ENCODE results near the gene MPP2. TPM values are rescaled to one million over a fixed set of nuclear protein-coding genes. Genes with fewer than 3 reads are reported as not detected.
A peak's percentile ranks its signal among the peaks of the same experiment; 100 is the strongest.

MPP2 gene
- total and polyA plus RNA-seq, 4 donors: 0.05 to 0.25 (median 0.09) TPM

DNA sequence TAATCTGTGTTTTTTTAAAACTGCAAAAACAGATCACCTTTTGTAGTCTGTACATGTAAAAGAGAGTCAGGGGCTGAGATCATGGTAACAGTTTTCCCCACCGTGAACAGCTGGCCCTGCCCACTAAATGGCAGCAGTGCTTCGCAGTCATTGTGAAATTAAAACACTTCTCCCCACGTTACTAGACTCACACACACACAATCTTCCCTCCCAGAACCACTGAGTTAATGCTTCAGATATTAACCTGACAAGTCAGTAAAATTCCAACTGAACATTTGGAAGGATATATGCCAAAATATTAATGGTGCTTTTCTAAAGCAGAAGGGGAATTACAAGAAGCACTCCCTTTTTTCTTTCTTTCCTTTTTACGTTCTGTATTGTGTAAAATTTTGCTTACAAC, 61.6 kb downstream of the MPP2 start:
- Histone ChIP-seq H3K9ac (ENCODE audit: low read depth in 1 of 2, low read length in 2 of 2) (peak overlapping the region in 1 of 2 donors; percentile 42), H3K4me3 (ENCODE audit: low read depth in 1 of 3, low read length in 3 of 3) (no peak overlapping the region), H3K9me3 (ENCODE audit: control insufficient read depth in 4 of 4, low read length in 3 of 4) (no peaks in the 10 kb centered on the region), H3K27me3 (ENCODE audit: control insufficient read depth in 4 of 4, insufficient read depth in 4 of 4, low read length in 3 of 4) (no peaks in the 10 kb centered on the region), H3K36me3 (ENCODE audit: control insufficient read depth in 4 of 4, insufficient read depth in 3 of 4, low read depth in 1 of 4, low read length in 3 of 4) (no peaks in the 10 kb centered on the region), H3K4me1 (ENCODE audit: control insufficient read depth in 4 of 4, insufficient read depth in 4 of 4, low read length in 3 of 4) (peaks cover 0 to 6% (median 3%) of the 10 kb centered on the region in 4 donors), H3K27ac (ENCODE audit: low read depth in 1 of 2, low read length in 2 of 2) (no peak overlapping the region)
- TF ChIP-seq GABPA (IDR thresholded peaks at IDR 0.05 in 1 of 2, conservative IDR thresholded peaks at IDR 0.05 in 1 of 2): no peak
- no peak for TF ChIP-seq NR2F2 (IDR thresholded peaks at IDR 0.05)
- no peak for TF ChIP-seq YY1 (IDR thresholded peaks at IDR 0.05)
- TF ChIP-seq FOXA1 (IDR thresholded peaks at IDR 0.05): no peak
- TF ChIP-seq, protein P1, sequence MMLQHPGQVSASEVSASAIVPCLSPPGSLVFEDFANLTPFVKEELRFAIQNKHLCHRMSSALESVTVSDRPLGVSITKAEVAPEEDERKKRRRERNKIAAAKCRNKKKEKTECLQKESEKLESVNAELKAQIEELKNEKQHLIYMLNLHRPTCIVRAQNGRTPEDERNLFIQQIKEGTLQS (IDR thresholded peaks at IDR 0.05): no peak
- TF ChIP-seq, protein P2, sequence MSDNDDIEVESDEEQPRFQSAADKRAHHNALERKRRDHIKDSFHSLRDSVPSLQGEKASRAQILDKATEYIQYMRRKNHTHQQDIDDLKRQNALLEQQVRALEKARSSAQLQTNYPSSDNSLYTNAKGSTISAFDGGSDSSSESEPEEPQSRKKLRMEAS (IDR thresholded peaks at IDR 0.05): no peak
- TF ChIP-seq CTCF (IDR thresholded peaks at IDR 0.05; ENCODE audit: low read depth, low read length, missing input control): no peak
- no peak for TF ChIP-seq ZBTB33 (IDR thresholded peaks at IDR 0.05)
- no peak for TF ChIP-seq HNF4A (conservative IDR thresholded peaks at IDR 0.05)
- TF ChIP-seq, protein P3, sequence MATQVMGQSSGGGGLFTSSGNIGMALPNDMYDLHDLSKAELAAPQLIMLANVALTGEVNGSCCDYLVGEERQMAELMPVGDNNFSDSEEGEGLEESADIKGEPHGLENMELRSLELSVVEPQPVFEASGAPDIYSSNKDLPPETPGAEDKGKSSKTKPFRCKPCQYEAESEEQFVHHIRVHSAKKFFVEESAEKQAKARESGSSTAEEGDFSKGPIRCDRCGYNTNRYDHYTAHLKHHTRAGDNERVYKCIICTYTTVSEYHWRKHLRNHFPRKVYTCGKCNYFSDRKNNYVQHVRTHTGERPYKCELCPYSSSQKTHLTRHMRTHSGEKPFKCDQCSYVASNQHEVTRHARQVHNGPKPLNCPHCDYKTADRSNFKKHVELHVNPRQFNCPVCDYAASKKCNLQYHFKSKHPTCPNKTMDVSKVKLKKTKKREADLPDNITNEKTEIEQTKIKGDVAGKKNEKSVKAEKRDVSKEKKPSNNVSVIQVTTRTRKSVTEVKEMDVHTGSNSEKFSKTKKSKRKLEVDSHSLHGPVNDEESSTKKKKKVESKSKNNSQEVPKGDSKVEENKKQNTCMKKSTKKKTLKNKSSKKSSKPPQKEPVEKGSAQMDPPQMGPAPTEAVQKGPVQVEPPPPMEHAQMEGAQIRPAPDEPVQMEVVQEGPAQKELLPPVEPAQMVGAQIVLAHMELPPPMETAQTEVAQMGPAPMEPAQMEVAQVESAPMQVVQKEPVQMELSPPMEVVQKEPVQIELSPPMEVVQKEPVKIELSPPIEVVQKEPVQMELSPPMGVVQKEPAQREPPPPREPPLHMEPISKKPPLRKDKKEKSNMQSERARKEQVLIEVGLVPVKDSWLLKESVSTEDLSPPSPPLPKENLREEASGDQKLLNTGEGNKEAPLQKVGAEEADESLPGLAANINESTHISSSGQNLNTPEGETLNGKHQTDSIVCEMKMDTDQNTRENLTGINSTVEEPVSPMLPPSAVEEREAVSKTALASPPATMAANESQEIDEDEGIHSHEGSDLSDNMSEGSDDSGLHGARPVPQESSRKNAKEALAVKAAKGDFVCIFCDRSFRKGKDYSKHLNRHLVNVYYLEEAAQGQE (IDR thresholded peaks at IDR 0.05): no peak
- TF ChIP-seq JUND (IDR thresholded peaks at IDR 0.05): no peak
- TF ChIP-seq SP1 (IDR thresholded peaks at IDR 0.05): no peak
- no peak for DNase-seq (ENCODE audit: low spot score)
- WGBS: 39% methylated on average over 4 of the region's 4 CpGs

DNA sequence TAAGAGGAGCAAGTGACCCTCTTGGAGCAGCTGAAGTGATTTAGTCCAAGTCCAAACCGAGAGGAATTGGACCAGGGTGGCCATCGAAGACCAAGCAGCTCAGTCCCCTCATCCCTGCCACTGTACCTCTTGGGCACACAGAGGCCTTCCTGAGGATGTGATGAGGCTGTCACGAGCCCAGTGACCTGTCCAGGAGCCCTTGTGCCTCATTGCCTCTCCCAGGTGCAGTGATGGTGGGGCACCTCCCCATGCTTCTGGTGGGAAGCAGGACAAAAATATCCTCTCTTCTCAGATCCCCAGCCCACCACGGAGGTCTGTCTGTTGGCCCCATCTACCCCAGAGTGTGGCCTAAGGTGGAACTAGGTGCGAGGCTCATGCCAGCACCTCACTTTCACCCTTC, 63.1 kb downstream of the MPP2 start:
- no peak overlapping the region for H3K9ac ChIP-seq (ENCODE audit: low read depth in 1 of 2, low read length in 2 of 2)
- no peak for DNase-seq (ENCODE audit: low spot score)
- WGBS: 90% methylated on average over 5 of the region's 5 CpGs
- TF ChIP-seq SP1 (IDR thresholded peaks at IDR 0.05) (no peak), NR2F2 (IDR thresholded peaks at IDR 0.05) (no peak), HNF4G (IDR thresholded peaks at IDR 0.05) (no peak), FOXA1 (IDR thresholded peaks at IDR 0.05) (no peak), FOXA2 (IDR thresholded peaks at IDR 0.05) (no peak), RXRA (IDR thresholded peaks at IDR 0.05) (no peak), YY1 (IDR thresholded peaks at IDR 0.05) (no peak), TAF1 (conservative IDR thresholded peaks at IDR 0.05) (no peak), RAD21 (IDR thresholded peaks at IDR 0.05) (no peak), ZBTB33 (IDR thresholded peaks at IDR 0.05) (no peak)
- TF ChIP-seq, protein P2 (IDR thresholded peaks at IDR 0.05): no peak
- TF ChIP-seq, protein P3 (IDR thresholded peaks at IDR 0.05): no peak

More for the DNA sequence above, 63.1 kb downstream of the MPP2 start:
- no peaks in the 10 kb centered on the region for H3K27me3 ChIP-seq (ENCODE audit: control insufficient read depth in 4 of 4, insufficient read depth in 4 of 4, low read length in 3 of 4)
- no peak overlapping the region for H3K4me3 ChIP-seq (ENCODE audit: low read depth in 1 of 3, low read length in 3 of 3)
- H3K27ac ChIP-seq (ENCODE audit: low read depth in 1 of 2, low read length in 2 of 2): no peak overlapping the region
- no peaks in the 10 kb centered on the region for H3K9me3 ChIP-seq (ENCODE audit: control insufficient read depth in 4 of 4, low read length in 3 of 4)
- no peaks in the 10 kb centered on the region for H3K36me3 ChIP-seq (ENCODE audit: control insufficient read depth in 4 of 4, insufficient read depth in 3 of 4, low read depth in 1 of 4, low read length in 3 of 4)
- peaks cover 0 to 10% (median 4%) of the 10 kb centered on the region in 4 donors for H3K4me1 ChIP-seq (ENCODE audit: control insufficient read depth in 4 of 4, insufficient read depth in 4 of 4, low read length in 3 of 4)

All from liver (tissue), 9 donors.